ENCODE data around the gene CLIC5.
A peak's percentile ranks its signal among the peaks of the same experiment; 100 is the strongest.
"Not testable (repeated sequence)": the region's sequence is repeated elsewhere in the genome, so short reads cannot be mapped to it uniquely, and the experiment has no call there.

Gene CLIC5

GRCh38 chr6:45926423-45926822 is 89.2 kb downstream of the CLIC5 start:
- not testable (repeated sequence) for DNase-seq

GRCh38 chr6:45924763-45925342 is 90.8 kb downstream of the CLIC5 start:
- no peak for DNase-seq

GRCh38 chr6:45923831-45924391 is 91.7 kb downstream of the CLIC5 start:
- DNase-seq, result no peak

GRCh38 chr6:45922728-45923351 is 92.8 kb downstream of the CLIC5 start:
- peak; percentile 77 to 86 (median 82) for DNase-seq

GRCh38 chr6:45921691-45922281 is 93.9 kb downstream of the CLIC5 start:
- DNase-seq, result no peak

- no peak for DNase-seq
Observed at GRCh38 chr6:45920819-45921511, 94.7 kb downstream of the CLIC5 start.

- DNase-seq, result no peak
Observed at GRCh38 chr6:45917439-45917838, 98.2 kb downstream of the CLIC5 start.

- DNase-seq, result no peak
Observed at GRCh38 chr6:45916692-45917091, 99.0 kb downstream of the CLIC5 start.

GRCh38 chr6:45915780-45916468 is 99.7 kb downstream of the CLIC5 start:
- no peak for DNase-seq

GRCh38 chr6:45911691-45912090 is 104.0 kb downstream of the CLIC5 start:
- no peak for DNase-seq

GRCh38 chr6:45903959-45904358 is 111.7 kb downstream of the CLIC5 start:
- no peak for DNase-seq

- no peak for DNase-seq
Observed at GRCh38 chr6:45902984-45903383, 112.7 kb downstream of the CLIC5 start.

GRCh38 chr6:45901767-45902650 is 113.7 kb downstream of the CLIC5 start:
- no peak for DNase-seq

- DNase-seq, result peak in 3 of 4 experiments; percentile 9 to 14 (median 9)
Observed at GRCh38 chr6:45900808-45901752, 114.6 kb downstream of the CLIC5 start.

- DNase-seq, result no peak
Observed at GRCh38 chr6:45899683-45899946, 116.0 kb downstream of the CLIC5 start.

GRCh38 chr6:45898941-45899682 is 116.5 kb downstream of the CLIC5 start:
- DNase-seq, result no peak

- DNase-seq, result peak; percentile 4 to 35 (median 26)
Observed at GRCh38 chr6:45896783-45897441, 118.7 kb downstream of the CLIC5 start.

- DNase-seq, result no peak
Observed at GRCh38 chr6:45895569-45895968, 120.1 kb downstream of the CLIC5 start.

GRCh38 chr6:45892696-45893245 is 122.9 kb downstream of the CLIC5 start:
- no peak for DNase-seq

All from suppressor macrophage (primary cell).